Uterus (tissue), 2 donors: ENCODE data around the gene RGSL1.

ENCODE experiments used
- CTCF ChIP-seq, 4 experiments: fragments of 200-600 bp in 2 of 4; fragments of 450-650 bp in 2 of 4; sonication (generic) in 2 of 4; IDR thresholded peaks; one replicate each; pipeline ENCODE4 v1.5.1; 2016 to 2019; ENCODE audit warnings: antibody characterized with exemption in 4 of 4, mild to moderate bottlenecking in 2 of 4, moderate library complexity in 1 of 4
- POLR2A ChIP-seq, 2 donors: fragments of 450-650 bp; IDR thresholded peaks; one replicate each; pipeline ENCODE4 v1.6.1; 2016; ENCODE audit warnings: antibody characterized with exemption in 2 of 2, mild to moderate bottlenecking in 1 of 2, moderate library complexity in 1 of 2

- no peak for TF ChIP-seq CTCF (IDR thresholded peaks at IDR 0.05)
- no peak for TF ChIP-seq POLR2A (IDR thresholded peaks at IDR 0.05)
Observed at GRCh38 chr1:182602935-182603645, 153.1 kb downstream of the RGSL1 start.
